ENCODE data around the gene FADS1.

The FADS1 gene

GRCh38 chr11:61766353-61766841, 50.4 kb downstream of the FADS1 start:
- Mint-ChIP-seq H3K4me1 (peaks cover 16% of the 10 kb centered on the region), H3K36me3 (ENCODE audit: low read depth) (no peaks in the 10 kb centered on the region), H3K9me3 (no peaks in the 10 kb centered on the region), H3K27ac (peak overlapping the region; percentile 75 to 92 (median 81)), H3K27me3 (ENCODE audit: low read depth) (peaks cover 7% of the 10 kb centered on the region), H3K4me3 (peak overlapping the region in 1 of 3 experiments; percentile 55)
- TF ChIP-seq CTCF (IDR thresholded peaks at IDR 0.05; ENCODE audit: unreplicated experiment in 3 of 3): no peak

- Mint-ChIP-seq H3K36me3 (ENCODE audit: low read depth) (no peaks in the 10 kb centered on the region), H3K9me3 (no peaks in the 10 kb centered on the region), H3K27ac (peak overlapping the region; percentile 75 to 92 (median 81)), H3K27me3 (ENCODE audit: low read depth) (peaks cover 7% of the 10 kb centered on the region), H3K4me3 (no peak overlapping the region), H3K4me1 (peaks cover 16% of the 10 kb centered on the region)
- TF ChIP-seq CTCF (IDR thresholded peaks at IDR 0.05; ENCODE audit: unreplicated experiment in 3 of 3): no peak
Observed at GRCh38 chr11:61765550-61766253, 51.1 kb downstream of the FADS1 start.

- Mint-ChIP-seq H3K9me3 (no peaks in the 10 kb centered on the region), H3K27me3 (ENCODE audit: low read depth) (peaks cover 7% of the 10 kb centered on the region)
- TF ChIP-seq CTCF (IDR thresholded peaks at IDR 0.05; ENCODE audit: unreplicated experiment in 3 of 3): no peak
Observed at GRCh38 chr11:61764606-61765260, 52.1 kb downstream of the FADS1 start.

GRCh38 chr11:61763930-61764605, 52.7 kb downstream of the FADS1 start:
- H3K27ac Mint-ChIP-seq: no peak overlapping the region
- H3K36me3 Mint-ChIP-seq (ENCODE audit: low read depth): no peaks in the 10 kb centered on the region
- H3K9me3 Mint-ChIP-seq: no peaks in the 10 kb centered on the region
- H3K4me1 Mint-ChIP-seq: peaks cover 16% of the 10 kb centered on the region
- no peak for TF ChIP-seq CTCF (IDR thresholded peaks at IDR 0.05; ENCODE audit: unreplicated experiment in 3 of 3)
- peaks cover 7% of the 10 kb centered on the region for H3K27me3 Mint-ChIP-seq (ENCODE audit: low read depth)
- H3K4me3 Mint-ChIP-seq: no peak overlapping the region

More at GRCh38 chr11:61764606-61765260, 52.1 kb downstream of the FADS1 start:
- Mint-ChIP-seq H3K4me1 (peaks cover 16% of the 10 kb centered on the region), H3K36me3 (ENCODE audit: low read depth) (no peaks in the 10 kb centered on the region), H3K27ac (peak overlapping the region; percentile 35 to 61 (median 44)), H3K4me3 (no peak overlapping the region)

GRCh38 chr11:61762798-61763197, 54.0 kb downstream of the FADS1 start:
- peak overlapping the region in 1 of 3 experiments; percentile 10 for H3K4me3 Mint-ChIP-seq
- peaks cover 16% of the 10 kb centered on the region for H3K4me1 Mint-ChIP-seq
- no peak for TF ChIP-seq CTCF (IDR thresholded peaks at IDR 0.05; ENCODE audit: unreplicated experiment in 3 of 3)
- peak overlapping the region; percentile 61 to 89 (median 86) for H3K27ac Mint-ChIP-seq
- H3K27me3 Mint-ChIP-seq (ENCODE audit: low read depth): peaks cover 7% of the 10 kb centered on the region
- no peaks in the 10 kb centered on the region for H3K9me3 Mint-ChIP-seq
- no peaks in the 10 kb centered on the region for H3K36me3 Mint-ChIP-seq (ENCODE audit: low read depth)

All from nephron (organoid).